Measurements from ENCODE around the gene EIF2B5. TPM values are rescaled to one million over a fixed set of nuclear protein-coding genes. Genes with fewer than 3 reads are reported as not detected.

EIF2B5 gene
- total and polyA plus RNA-seq, 2 of the 13 experiments (the other 11 are each of a cell fraction or from before 2014, with no cell fraction given) = 38.4 to 60.2 TPM

DNA sequence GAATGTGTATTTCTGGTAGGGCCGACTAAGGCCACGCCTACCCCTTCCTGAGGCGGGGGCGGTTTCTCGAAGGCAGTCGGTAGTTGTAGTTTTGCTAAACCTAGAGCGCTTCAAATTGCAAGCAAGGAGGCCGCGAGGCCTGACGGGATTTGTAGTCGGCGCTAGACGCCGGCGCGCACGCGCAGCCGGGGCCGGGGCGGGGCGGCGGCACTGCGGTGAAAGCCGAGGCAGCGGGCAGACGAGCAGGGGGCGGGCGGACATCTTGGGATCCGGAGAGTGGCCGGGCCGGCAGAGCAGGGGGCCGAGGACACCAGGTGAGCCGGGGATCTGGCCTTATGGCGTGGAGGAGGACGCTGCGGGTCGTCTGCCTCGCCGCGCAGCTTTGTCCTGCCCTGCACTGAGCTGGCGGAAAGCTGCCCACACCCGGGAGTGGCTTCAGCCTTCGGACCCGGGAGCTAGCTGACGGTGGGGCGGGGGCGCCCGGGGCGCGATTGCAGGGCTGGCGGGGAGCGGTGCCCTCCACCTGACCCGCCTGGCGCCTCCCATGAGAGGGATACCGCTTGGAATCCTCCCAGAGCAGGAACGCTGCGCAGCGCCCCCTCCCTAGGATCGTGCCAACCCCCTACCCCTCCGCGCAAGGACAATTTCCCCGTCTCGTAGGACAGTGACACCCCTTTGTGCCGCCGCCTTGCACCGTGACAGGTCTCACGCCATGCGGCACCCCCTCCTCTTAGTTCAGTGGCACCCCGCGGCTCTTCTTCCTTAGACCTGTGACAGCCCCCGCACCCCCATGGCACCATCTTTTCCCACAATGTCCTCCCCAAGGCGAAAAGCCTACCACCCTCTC lies 39.7 kb downstream of the EIF2B5 start, which contains the start of gene AP2M1 (continued):
- no peak for TF ChIP-seq ZNF737 (CRISPR knock-in tag; IDR thresholded peaks at IDR 0.05; ENCODE audit: borderline replicate concordance)
- TF ChIP-seq SOX6 (IDR thresholded peaks at IDR 0.05) = no peak
- peak; percentile 23; the same call in 1 of the 2 replicates for TF ChIP-seq SOX6 (CRISPR knock-in tag; IDR thresholded peaks at IDR 0.05)
- TF ChIP-seq, protein P1, sequence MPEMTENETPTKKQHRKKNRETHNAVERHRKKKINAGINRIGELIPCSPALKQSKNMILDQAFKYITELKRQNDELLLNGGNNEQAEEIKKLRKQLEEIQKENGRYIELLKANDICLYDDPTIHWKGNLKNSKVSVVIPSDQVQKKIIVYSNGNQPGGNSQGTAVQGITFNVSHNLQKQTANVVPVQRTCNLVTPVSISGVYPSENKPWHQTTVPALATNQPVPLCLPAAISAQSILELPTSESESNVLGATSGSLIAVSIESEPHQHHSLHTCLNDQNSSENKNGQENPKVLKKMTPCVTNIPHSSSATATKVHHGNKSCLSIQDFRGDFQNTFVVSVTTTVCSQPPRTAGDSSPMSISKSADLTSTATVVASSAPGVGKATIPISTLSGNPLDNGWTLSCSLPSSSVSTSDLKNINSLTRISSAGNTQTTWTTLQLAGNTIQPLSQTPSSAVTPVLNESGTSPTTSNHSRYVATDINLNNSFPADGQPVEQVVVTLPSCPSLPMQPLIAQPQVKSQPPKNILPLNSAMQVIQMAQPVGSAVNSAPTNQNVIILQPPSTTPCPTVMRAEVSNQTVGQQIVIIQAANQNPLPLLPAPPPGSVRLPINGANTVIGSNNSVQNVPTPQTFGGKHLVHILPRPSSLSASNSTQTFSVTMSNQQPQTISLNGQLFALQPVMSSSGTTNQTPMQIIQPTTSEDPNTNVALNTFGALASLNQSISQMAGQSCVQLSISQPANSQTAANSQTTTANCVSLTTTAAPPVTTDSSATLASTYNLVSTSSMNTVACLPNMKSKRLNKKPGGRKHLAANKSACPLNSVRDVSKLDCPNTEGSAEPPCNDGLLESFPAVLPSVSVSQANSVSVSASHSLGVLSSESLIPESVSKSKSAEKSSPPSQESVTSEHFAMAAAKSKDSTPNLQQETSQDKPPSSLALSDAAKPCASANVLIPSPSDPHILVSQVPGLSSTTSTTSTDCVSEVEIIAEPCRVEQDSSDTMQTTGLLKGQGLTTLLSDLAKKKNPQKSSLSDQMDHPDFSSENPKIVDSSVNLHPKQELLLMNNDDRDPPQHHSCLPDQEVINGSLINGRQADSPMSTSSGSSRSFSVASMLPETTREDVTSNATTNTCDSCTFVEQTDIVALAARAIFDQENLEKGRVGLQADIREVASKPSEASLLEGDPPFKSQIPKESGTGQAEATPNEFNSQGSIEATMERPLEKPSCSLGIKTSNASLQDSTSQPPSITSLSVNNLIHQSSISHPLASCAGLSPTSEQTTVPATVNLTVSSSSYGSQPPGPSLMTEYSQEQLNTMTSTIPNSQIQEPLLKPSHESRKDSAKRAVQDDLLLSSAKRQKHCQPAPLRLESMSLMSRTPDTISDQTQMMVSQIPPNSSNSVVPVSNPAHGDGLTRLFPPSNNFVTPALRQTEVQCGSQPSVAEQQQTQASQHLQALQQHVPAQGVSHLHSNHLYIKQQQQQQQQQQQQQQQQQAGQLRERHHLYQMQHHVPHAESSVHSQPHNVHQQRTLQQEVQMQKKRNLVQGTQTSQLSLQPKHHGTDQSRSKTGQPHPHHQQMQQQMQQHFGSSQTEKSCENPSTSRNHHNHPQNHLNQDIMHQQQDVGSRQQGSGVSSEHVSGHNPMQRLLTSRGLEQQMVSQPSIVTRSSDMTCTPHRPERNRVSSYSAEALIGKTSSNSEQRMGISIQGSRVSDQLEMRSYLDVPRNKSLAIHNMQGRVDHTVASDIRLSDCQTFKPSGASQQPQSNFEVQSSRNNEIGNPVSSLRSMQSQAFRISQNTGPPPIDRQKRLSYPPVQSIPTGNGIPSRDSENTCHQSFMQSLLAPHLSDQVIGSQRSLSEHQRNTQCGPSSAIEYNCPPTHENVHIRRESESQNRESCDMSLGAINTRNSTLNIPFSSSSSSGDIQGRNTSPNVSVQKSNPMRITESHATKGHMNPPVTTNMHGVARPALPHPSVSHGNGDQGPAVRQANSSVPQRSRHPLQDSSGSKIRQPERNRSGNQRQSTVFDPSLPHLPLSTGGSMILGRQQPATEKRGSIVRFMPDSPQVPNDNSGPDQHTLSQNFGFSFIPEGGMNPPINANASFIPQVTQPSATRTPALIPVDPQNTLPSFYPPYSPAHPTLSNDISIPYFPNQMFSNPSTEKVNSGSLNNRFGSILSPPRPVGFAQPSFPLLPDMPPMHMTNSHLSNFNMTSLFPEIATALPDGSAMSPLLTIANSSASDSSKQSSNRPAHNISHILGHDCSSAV (CRISPR knock-in tag; IDR thresholded peaks at IDR 0.05; ENCODE audit: borderline replicate concordance) = peak; percentile 59; the same call in 1 of the 2 replicates
- TF ChIP-seq NFE2L1 (CRISPR knock-in tag; IDR thresholded peaks at IDR 0.05; ENCODE audit: borderline replicate concordance) = no peak
- TF ChIP-seq SCMH1 (CRISPR knock-in tag; IDR thresholded peaks at IDR 0.05; ENCODE audit: borderline replicate concordance) = no peak
- TF ChIP-seq, protein P2, sequence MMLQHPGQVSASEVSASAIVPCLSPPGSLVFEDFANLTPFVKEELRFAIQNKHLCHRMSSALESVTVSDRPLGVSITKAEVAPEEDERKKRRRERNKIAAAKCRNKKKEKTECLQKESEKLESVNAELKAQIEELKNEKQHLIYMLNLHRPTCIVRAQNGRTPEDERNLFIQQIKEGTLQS (CRISPR knock-in tag; IDR thresholded peaks at IDR 0.05) = no peak
- TF ChIP-seq ZZZ3 (CRISPR knock-in tag; IDR thresholded peaks at IDR 0.05; ENCODE audit: borderline replicate concordance) = no peak
- TF ChIP-seq REL (CRISPR knock-in tag; conservative IDR thresholded peaks at IDR 0.05) = no peak
- TF ChIP-seq, protein P3, sequence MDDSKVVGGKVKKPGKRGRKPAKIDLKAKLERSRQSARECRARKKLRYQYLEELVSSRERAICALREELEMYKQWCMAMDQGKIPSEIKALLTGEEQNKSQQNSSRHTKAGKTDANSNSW (CRISPR knock-in tag; IDR thresholded peaks at IDR 0.05; ENCODE audit: borderline replicate concordance) = 0 out of 2 replicates have a peak, but pooled peaks have one; percentile 59
- TF ChIP-seq, protein P4, sequence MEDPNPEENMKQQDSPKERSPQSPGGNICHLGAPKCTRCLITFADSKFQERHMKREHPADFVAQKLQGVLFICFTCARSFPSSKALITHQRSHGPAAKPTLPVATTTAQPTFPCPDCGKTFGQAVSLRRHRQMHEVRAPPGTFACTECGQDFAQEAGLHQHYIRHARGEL (CRISPR knock-in tag; IDR thresholded peaks at IDR 0.05) = no peak
- no peak for TF ChIP-seq NPAS2 (CRISPR knock-in tag; IDR thresholded peaks at IDR 0.05; ENCODE audit: borderline replicate concordance)
- peak; percentile 61; the same call in 1 of the 2 replicates for TF ChIP-seq ZMAT3 (CRISPR knock-in tag; conservative IDR thresholded peaks at IDR 0.05)
- TF ChIP-seq ZNF572 (CRISPR knock-in tag; IDR thresholded peaks at IDR 0.05) = no peak
- no peak for TF ChIP-seq ZNF253 (CRISPR knock-in tag; IDR thresholded peaks at IDR 0.05; ENCODE audit: borderline replicate concordance)
